Stimulated activated naive CD8-positive, alpha-beta T cell treated with anti-CD3 and anti-CD28 coated beads, Interleukin-15, Interleukin-2, amounts not matched to agents 100 ng/mL and 50 ng/mL, for 24 hours (primary cell): ENCODE results near the gene CCNC.

Experiments used
- H3K27ac Mint-ChIP-seq: one replicate; pipeline ENCODE4 v1.8.0; 2021; ENCODE audit warnings: mild to moderate bottlenecking, mixed read lengths
- H3K27me3 Mint-ChIP-seq: one replicate; pipeline ENCODE4 v1.8.0; 2021; ENCODE audit warnings: mixed read lengths
- H3K36me3 Mint-ChIP-seq: one replicate; pipeline ENCODE4 v1.8.0; 2021; ENCODE audit warnings: low read depth, mixed read lengths
- H3K4me1 Mint-ChIP-seq: one replicate; pipeline ENCODE4 v1.8.0; 2021; ENCODE audit warnings: low read depth, mixed read lengths
- H3K4me3 Mint-ChIP-seq: one replicate; pipeline ENCODE4 v1.8.0; 2021; ENCODE audit warnings: mild to moderate bottlenecking, mixed read lengths
- H3K9me3 Mint-ChIP-seq: one replicate; pipeline ENCODE4 v1.8.0; 2021; ENCODE audit warnings: mixed read lengths

CCNC gene, protein sequence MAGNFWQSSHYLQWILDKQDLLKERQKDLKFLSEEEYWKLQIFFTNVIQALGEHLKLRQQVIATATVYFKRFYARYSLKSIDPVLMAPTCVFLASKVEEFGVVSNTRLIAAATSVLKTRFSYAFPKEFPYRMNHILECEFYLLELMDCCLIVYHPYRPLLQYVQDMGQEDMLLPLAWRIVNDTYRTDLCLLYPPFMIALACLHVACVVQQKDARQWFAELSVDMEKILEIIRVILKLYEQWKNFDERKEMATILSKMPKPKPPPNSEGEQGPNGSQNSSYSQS

GRCh38 chr6:99568103-99568933 is at the start of gene CCNC:
Gene CCNC (minus strand): TSS chr6:99568660. CDS start chr6:99568527, 133 bp downstream.
- H3K4me1 Mint-ChIP-seq: peaks cover 36% of the 10 kb centered on the region
- H3K36me3 Mint-ChIP-seq: peaks cover 23% of the 10 kb centered on the region
- peak within 1 kb of the TSS; percentile 97 for H3K27ac Mint-ChIP-seq
- H3K27me3 Mint-ChIP-seq: no peaks in the 10 kb centered on the region
- H3K4me3 Mint-ChIP-seq: peak within 1 kb of the TSS; percentile 98
- no peaks in the 10 kb centered on the region for H3K9me3 Mint-ChIP-seq

DNA sequence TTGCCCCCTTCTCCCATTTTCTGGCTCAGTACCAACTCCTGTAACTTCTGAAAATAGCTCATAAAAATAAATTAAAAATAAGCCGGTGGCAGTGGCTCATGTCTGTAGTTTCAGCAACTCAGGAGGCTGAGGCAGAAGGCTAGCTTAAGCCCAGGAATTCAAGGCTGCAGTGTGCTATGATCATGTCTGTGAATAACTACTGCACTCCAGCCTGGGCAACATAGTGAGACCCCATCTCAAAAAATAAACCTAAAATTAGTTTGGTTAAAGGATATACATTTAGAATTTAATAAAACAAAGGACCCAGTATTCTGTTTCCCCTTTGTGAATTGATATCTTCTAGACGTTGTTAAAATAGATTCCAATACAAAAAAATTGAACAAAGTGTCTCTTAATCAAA is 48.7 kb upstream of the CCNC start:
- Mint-ChIP-seq H3K4me1 (peaks cover 8% of the 10 kb centered on the region), H3K9me3 (peaks cover 3% of the 10 kb centered on the region), H3K4me3 (no peak overlapping the region), H3K27ac (no peak overlapping the region), H3K36me3 (no peaks in the 10 kb centered on the region), H3K27me3 (peaks cover 77% of the 10 kb centered on the region)

DNA sequence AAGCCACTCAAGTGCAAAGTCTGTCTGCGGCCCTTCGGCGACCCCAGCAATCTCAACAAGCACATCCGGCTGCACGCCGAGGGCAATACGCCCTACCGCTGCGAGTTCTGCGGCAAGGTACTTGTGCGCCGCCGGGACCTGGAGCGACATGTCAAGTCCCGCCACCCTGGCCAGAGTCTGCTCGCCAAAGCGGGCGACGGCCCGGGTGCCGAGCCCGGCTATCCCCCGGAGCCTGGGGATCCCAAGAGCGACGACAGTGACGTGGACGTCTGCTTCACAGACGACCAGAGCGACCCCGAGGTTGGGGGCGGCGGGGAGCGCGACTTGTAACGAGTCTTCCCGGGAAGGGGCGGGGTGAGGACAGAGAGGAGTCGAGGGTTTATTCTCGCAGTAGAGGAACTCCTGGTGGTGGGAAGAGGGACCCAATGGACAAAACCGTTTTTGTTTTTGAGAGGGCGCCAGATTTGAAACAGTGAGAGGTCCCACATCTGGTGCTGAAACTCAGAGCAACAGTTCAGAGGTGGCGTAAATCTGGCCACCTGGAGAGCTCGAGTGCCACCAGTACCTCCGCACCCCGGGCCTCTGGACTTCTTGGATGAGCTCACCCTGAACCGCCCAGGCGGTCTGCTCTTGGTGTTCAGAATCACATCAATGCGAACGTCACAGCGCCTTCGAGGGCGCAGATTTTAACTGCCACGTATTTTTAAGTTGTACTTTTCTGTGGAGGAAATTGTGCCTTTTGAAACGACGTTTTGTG is 46.1 kb upstream of the CCNC start:
- no peaks in the 10 kb centered on the region for H3K36me3 Mint-ChIP-seq
- H3K27me3 Mint-ChIP-seq: peaks cover 79% of the 10 kb centered on the region
- no peak overlapping the region for H3K27ac Mint-ChIP-seq
- H3K4me3 Mint-ChIP-seq: peak overlapping the region; percentile 67
- H3K9me3 Mint-ChIP-seq: peaks cover 7% of the 10 kb centered on the region
- peaks cover 30% of the 10 kb centered on the region for H3K4me1 Mint-ChIP-seq

GRCh38 chr6:99613705-99614429 is 45.4 kb upstream of the CCNC start:
- peaks cover 7% of the 10 kb centered on the region for H3K9me3 Mint-ChIP-seq
- H3K27me3 Mint-ChIP-seq: peaks cover 80% of the 10 kb centered on the region
- H3K27ac Mint-ChIP-seq: no peak overlapping the region
- H3K4me3 Mint-ChIP-seq: peak overlapping the region; percentile 67
- H3K4me1 Mint-ChIP-seq: peaks cover 30% of the 10 kb centered on the region
- no peaks in the 10 kb centered on the region for H3K36me3 Mint-ChIP-seq

DNA sequence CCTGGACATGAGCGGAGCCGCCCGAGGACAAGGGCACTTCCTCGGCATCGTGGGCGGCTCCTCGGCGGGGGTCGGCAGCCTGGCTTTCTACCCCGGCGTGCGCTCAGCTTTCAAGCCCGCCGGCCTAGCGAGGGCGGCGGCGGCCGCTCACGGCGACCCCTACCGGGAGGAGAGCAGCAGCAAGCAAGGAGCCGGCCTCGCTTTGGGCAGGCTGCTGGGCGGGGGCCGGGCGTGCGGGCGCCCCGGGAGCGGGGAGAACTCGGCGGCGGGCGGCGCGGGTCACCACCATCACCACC is 44.9 kb upstream of the CCNC start:
- H3K4me1 Mint-ChIP-seq: peaks cover 30% of the 10 kb centered on the region
- no peaks in the 10 kb centered on the region for H3K36me3 Mint-ChIP-seq
- peaks cover 80% of the 10 kb centered on the region for H3K27me3 Mint-ChIP-seq
- no peak overlapping the region for H3K27ac Mint-ChIP-seq
- no peak overlapping the region for H3K4me3 Mint-ChIP-seq
- H3K9me3 Mint-ChIP-seq: peaks cover 7% of the 10 kb centered on the region

GRCh38 chr6:99612551-99613408 is 44.3 kb upstream of the CCNC start:
- Mint-ChIP-seq H3K4me1 (peaks cover 30% of the 10 kb centered on the region), H3K36me3 (no peaks in the 10 kb centered on the region), H3K27me3 (peaks cover 80% of the 10 kb centered on the region), H3K4me3 (no peak overlapping the region), H3K27ac (no peak overlapping the region), H3K9me3 (peaks cover 4% of the 10 kb centered on the region)

DNA sequence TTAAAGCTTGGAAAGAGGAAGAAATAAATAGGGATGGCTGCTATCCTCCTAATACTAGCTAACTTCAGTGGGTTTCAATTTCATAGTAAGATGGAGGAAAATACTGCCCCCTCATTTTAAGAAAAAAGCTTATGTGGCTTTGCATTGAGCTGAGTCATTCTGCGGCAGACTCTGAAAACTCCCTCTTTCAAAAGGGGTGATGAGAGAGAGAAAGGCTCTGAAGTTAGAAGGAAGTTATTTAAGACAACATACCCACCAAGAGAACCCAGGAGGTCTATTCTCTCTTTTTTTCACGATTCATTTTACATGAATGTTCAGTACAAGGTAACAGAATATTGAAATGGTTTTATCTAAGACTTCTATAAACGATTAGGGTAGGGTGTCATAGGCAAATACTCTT is 42.7 kb upstream of the CCNC start:
- Mint-ChIP-seq H3K27ac (no peak overlapping the region), H3K4me1 (peaks cover 30% of the 10 kb centered on the region), H3K27me3 (peaks cover 79% of the 10 kb centered on the region), H3K9me3 (peaks cover 4% of the 10 kb centered on the region), H3K4me3 (peak overlapping the region; percentile 1), H3K36me3 (no peaks in the 10 kb centered on the region)

GRCh38 chr6:99609905-99610489 is 41.5 kb upstream of the CCNC start:
- Mint-ChIP-seq H3K27me3 (peaks cover 78% of the 10 kb centered on the region), H3K36me3 (no peaks in the 10 kb centered on the region), H3K4me1 (peaks cover 35% of the 10 kb centered on the region), H3K4me3 (no peak overlapping the region), H3K27ac (no peak overlapping the region), H3K9me3 (peaks cover 4% of the 10 kb centered on the region)

GRCh38 chr6:99608886-99609482 is 40.5 kb upstream of the CCNC start:
- H3K4me3 Mint-ChIP-seq: peak overlapping the region; percentile 16
- H3K4me1 Mint-ChIP-seq: peaks cover 38% of the 10 kb centered on the region

DNA sequence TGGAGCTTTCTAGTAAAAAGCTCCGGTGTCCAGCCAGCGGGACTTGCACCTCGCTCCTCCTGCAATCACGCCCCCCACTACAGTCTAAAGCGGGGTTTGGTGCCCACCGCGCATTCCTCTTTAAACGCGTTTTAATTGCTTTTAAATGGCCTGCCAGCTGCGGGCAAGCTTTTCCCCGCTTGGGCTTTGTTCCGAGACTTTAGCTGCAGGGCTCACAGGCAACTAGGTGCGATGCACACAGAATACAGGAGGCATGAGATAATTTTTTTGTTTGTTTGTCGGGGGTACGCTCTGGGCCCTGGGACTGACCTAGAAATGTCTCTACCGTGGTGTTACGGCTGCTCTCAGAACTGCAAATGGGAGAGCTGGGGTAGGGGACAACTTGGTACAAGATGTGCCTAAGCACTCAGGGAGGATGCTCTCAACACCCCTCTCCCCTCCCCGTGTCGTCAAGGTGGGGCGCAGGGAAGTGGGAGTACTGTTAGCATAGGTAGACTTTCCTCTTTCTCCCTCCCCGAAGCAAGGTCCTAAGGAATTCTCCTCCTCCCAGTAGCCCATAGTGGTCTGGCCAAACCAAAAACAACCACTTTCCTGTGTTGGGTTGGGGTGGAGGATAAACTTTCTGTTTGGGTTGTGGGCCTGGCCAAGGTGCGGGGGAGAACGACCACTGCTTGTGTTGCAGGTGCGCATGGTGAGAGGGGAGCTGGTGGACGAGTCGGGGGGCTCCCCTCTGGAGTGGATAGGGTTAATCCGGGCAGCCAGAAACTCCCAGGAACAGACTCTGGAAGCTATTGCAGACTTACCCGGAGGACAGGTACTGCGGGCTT is 39.8 kb upstream of the CCNC start:
- Mint-ChIP-seq H3K4me1 (peaks cover 40% of the 10 kb centered on the region), H3K9me3 (peaks cover 4% of the 10 kb centered on the region), H3K36me3 (no peaks in the 10 kb centered on the region), H3K27ac (no peak overlapping the region), H3K4me3 (no peak overlapping the region), H3K27me3 (peaks cover 87% of the 10 kb centered on the region)

More at GRCh38 chr6:99608886-99609482, 40.5 kb upstream of the CCNC start:
- H3K9me3 Mint-ChIP-seq: peaks cover 4% of the 10 kb centered on the region
- H3K27ac Mint-ChIP-seq: peak overlapping the region; percentile 3
- no peaks in the 10 kb centered on the region for H3K36me3 Mint-ChIP-seq
- peaks cover 80% of the 10 kb centered on the region for H3K27me3 Mint-ChIP-seq

GRCh38 chr6:99607416-99608036 is 39.1 kb upstream of the CCNC start:
- peaks cover 91% of the 10 kb centered on the region for H3K27me3 Mint-ChIP-seq
- H3K9me3 Mint-ChIP-seq: peaks cover 4% of the 10 kb centered on the region
- no peak overlapping the region for H3K27ac Mint-ChIP-seq
- peaks cover 45% of the 10 kb centered on the region for H3K4me1 Mint-ChIP-seq
- H3K4me3 Mint-ChIP-seq: no peak overlapping the region
- no peaks in the 10 kb centered on the region for H3K36me3 Mint-ChIP-seq

DNA sequence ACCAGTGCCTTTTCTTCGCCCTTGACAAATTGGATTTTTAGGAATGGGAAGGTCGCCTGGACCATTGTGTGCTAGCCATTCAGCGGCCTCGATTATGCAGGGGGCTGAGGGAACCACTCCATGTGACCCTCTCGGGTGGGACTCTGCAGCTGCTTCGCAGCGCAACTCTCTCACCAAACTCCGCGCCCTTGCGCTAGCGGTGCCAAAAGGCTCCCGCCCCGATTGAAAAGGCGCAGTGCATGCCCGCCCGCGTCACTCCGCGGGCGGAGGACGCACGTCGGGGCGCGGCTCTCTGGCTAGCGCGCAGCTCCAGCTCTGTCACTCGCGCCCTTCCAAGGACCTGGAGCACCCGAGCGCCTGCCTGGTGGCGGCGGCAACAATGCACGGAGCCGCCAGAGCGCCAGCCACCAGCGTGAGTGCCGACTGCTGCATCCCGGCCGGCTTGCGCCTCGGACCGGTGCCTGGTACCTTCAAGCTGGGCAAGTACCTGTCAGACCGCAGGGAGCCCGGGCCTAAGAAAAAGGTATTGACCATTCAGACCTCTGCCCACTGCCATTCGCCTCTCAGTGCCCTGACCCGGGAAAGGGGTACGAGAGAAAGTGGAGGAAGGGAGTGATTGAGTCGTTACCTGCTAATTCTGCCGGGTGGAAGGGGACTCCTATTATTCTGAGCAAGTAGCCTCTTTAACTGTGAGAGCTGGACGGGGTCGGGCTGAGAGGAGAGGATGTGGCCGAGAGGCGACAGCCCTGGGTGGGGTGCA is 38.4 kb upstream of the CCNC start, which contains the start of gene PRDM13:
Gene PRDM13 (plus strand): TSS at position 178 of the 760 bp plus-strand sequence. CDS start 202 bp downstream, at position 380.
- H3K4me3 Mint-ChIP-seq: no peak within 1 kb of the TSS
- H3K27me3 Mint-ChIP-seq: peaks cover 91% of the 10 kb centered on the region
- peaks cover 4% of the 10 kb centered on the region for H3K9me3 Mint-ChIP-seq
- H3K27ac Mint-ChIP-seq: no peak within 1 kb of the TSS
- H3K36me3 Mint-ChIP-seq: no peaks in the 10 kb centered on the region
- H3K4me1 Mint-ChIP-seq: peaks cover 47% of the 10 kb centered on the region
